AG10803 (cell line): Measurements from ENCODE around the gene STOML3.

Experiments
- DNase-seq: peaks from one replicate; pipeline ENCODE4 v3.0.0; 2010; ENCODE audit warnings: low read depth
- H3K4me3 ChIP-seq: 2 replicates; pipeline ENCODE4 v1.5.1; 2011; ENCODE audit warnings: mild to moderate bottlenecking, low read length, control low read depth
- CTCF ChIP-seq: conservative IDR thresholded peaks from 2 replicates; pipeline ENCODE4 v1.5.1; 2011; ENCODE audit warnings: mild to moderate bottlenecking, low read length, control low read depth, inconsistent platforms

STOML3 gene

GRCh38 chr13:38951525-38952313 is 38.9 kb downstream of the STOML3 start:
- DNase-seq, result no peak
- no peak for TF ChIP-seq CTCF
- no peak overlapping the region for H3K4me3 ChIP-seq

- H3K4me3 ChIP-seq, result no peak overlapping the region
- TF ChIP-seq CTCF, result no peak
- DNase-seq, result no peak
Observed at GRCh38 chr13:38950987-38951386, 39.6 kb downstream of the STOML3 start.

GRCh38 chr13:38947054-38947453 is 43.6 kb downstream of the STOML3 start:
- no peak overlapping the region for H3K4me3 ChIP-seq
- DNase-seq, result no peak
- TF ChIP-seq CTCF, result no peak

- no peak for DNase-seq
Observed at GRCh38 chr13:38944219-38944618, 46.4 kb downstream of the STOML3 start.

GRCh38 chr13:38943231-38943630 is 47.4 kb downstream of the STOML3 start:
- no peak for TF ChIP-seq CTCF
- H3K4me3 ChIP-seq, result no peak overlapping the region
- DNase-seq, result no peak

More at GRCh38 chr13:38944219-38944618, 46.4 kb downstream of the STOML3 start:
- TF ChIP-seq CTCF, result no peak
- no peak overlapping the region for H3K4me3 ChIP-seq

- H3K4me3 ChIP-seq, result no peak overlapping the region
- TF ChIP-seq CTCF, result no peak
- peak; percentile 0 for DNase-seq
Observed at GRCh38 chr13:38941353-38941945, 49.2 kb downstream of the STOML3 start.

GRCh38 chr13:38933786-38934185 is 56.8 kb downstream of the STOML3 start:
- no peak for TF ChIP-seq CTCF
- no peak for DNase-seq
- no peak overlapping the region for H3K4me3 ChIP-seq
